ENCODE data around the gene SLC41A2. TPM values are rescaled to one million over a fixed set of nuclear protein-coding genes. Genes with fewer than 3 reads are reported as not detected.
"Not testable (repeated sequence)": the region's sequence is repeated elsewhere in the genome, so short reads cannot be mapped to it uniquely, and the experiment has no call there.

The SLC41A2 gene
- total and polyA plus RNA-seq, 4 donors: 10.8 to 106 (median 61.9) TPM

GRCh38 chr12:104990950-104991349 lies 32.9 kb upstream of the SLC41A2 start:
- H3K27ac ChIP-seq (ENCODE audit: low read depth in 1 of 2, low read length in 2 of 2): no peak overlapping the region
- DNase-seq (no peak), ATAC-seq (ENCODE audit: low FRiP score) (no peak)
- intact Hi-C loops (cut with DNase I): no loop called here
- WGBS, 2 donors: 90 to 92% methylated on average over 4 of the region's 4 CpGs
- H3K27me3 ChIP-seq (ENCODE audit: control insufficient read depth in 1 of 2, insufficient read depth in 2 of 2, low read length in 1 of 2): no peaks in the 10 kb centered on the region
- H3K4me3 ChIP-seq (ENCODE audit: low read length in 2 of 2): no peak overlapping the region
- no peaks in the 10 kb centered on the region for H3K9me3 ChIP-seq (ENCODE audit: control insufficient read depth, low read length)
- H3K4me1 ChIP-seq (ENCODE audit: control insufficient read depth in 1 of 2, insufficient read depth in 2 of 2, low read length in 2 of 2): peaks cover 4 to 8% of the 10 kb centered on the region in 2 donors
- H3K36me3 ChIP-seq (ENCODE audit: control insufficient read depth in 1 of 2, insufficient read depth in 2 of 2, low read length in 1 of 2): peaks cover 2% of the 10 kb centered on the region in 2 donors

DNA sequence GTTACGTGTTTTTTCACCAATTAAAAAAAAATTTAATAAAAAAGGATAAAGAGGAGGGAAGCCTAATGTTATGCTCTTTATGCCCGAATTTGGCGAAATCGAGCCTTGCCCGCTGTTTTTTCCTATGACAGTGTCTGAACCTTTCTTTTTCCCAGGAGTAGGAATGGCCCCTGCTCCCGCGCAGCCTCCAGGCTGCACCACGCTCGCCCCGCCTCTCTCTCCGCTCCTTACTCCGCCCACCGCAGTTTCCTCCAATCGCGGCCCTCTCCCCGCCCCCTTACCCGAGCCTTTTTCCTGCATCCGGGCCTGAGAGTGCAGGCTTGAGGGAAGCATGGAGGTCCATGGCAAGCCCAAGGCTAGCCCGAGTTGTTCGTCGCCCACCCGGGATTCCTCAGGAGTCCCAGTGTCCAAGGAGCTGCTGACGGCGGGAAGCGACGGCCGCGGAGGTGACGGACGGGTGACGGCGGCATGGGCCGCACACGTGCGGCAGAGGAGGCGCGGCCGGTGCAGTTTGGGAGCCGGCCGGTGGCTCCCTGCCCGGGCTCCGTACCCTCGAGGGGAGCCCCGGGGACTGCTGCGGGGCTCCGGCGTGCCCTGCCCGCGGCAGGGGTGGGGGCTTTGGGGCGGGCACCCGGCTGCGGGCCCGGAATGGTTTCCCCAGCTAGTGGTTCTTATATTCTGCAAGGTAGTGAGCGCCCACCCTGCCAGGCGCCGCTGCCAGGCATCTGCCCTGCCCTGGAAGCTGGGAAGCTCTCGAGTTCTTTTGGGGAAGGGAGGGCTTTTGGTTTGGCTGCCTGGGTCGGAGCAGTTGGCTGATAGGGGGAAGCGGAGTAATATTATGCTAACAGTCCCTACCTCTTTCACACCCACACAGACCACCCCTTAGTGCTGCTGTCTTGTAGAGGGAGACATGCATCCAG lies 28.2 kb upstream of the SLC41A2 start, which contains the start of gene NOPCHAP1:
Gene NOPCHAP1 (plus strand): TSS at position 295 of the 920 bp plus-strand sequence. CDS start 37 bp downstream, at position 332.
- Histone ChIP-seq H3K27ac (ENCODE audit: low read depth in 1 of 2, low read length in 2 of 2) (peak within 1 kb of the TSS in 1 of 2 donors; percentile 32), H3K27me3 (ENCODE audit: control insufficient read depth in 1 of 2, insufficient read depth in 2 of 2, low read length in 1 of 2) (no peaks in the 10 kb centered on the region), H3K4me3 (ENCODE audit: low read length in 2 of 2) (peak within 1 kb of the TSS; percentile 79 to 98), H3K9me3 (ENCODE audit: control insufficient read depth, low read length) (no peaks in the 10 kb centered on the region), H3K4me1 (ENCODE audit: control insufficient read depth in 1 of 2, insufficient read depth in 2 of 2, low read length in 2 of 2) (peaks cover 4 to 8% of the 10 kb centered on the region in 2 donors), H3K36me3 (ENCODE audit: control insufficient read depth in 1 of 2, insufficient read depth in 2 of 2, low read length in 1 of 2) (no peaks in the 10 kb centered on the region)
- WGBS, 2 donors: 0% methylated on average over 57 to 59 of the region's 59 CpGs
- ATAC-seq (ENCODE audit: low FRiP score): peak; percentile 99
- DNase-seq: peak; percentile 95 to 97
- intact Hi-C loops (cut with DNase I): no loop called here

DNA sequence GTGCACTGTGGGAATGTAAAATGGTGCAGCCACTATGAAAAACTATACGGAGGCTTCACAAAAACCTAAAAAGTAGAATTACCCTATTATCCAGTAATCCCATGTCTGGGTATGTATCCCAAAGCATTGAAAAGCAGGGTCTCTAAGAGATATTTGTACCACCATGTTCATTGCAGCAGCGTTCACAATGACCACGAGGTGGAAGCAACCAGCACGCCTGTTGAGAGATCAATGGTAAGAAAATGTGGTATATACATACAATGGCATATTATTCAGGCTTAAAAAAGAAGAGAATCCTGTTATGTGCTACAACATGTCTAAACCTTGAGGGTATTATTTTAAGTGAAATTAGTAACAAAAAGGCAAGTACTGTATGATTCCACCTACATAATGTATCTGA lies 27.1 kb upstream of the SLC41A2 start:
- Histone ChIP-seq H3K36me3 (ENCODE audit: control insufficient read depth in 1 of 2, insufficient read depth in 2 of 2, low read length in 1 of 2) (no peaks in the 10 kb centered on the region), H3K9me3 (ENCODE audit: control insufficient read depth, low read length) (no peaks in the 10 kb centered on the region), H3K4me3 (ENCODE audit: low read length in 2 of 2) (no peak overlapping the region), H3K27me3 (ENCODE audit: control insufficient read depth in 1 of 2, insufficient read depth in 2 of 2, low read length in 1 of 2) (no peaks in the 10 kb centered on the region), H3K27ac (ENCODE audit: low read depth in 1 of 2, low read length in 2 of 2) (no peak overlapping the region), H3K4me1 (ENCODE audit: control insufficient read depth in 1 of 2, insufficient read depth in 2 of 2, low read length in 2 of 2) (peaks cover 4 to 8% of the 10 kb centered on the region in 2 donors)
- WGBS, 2 donors: 90 to 91% methylated on average over 4 of the region's 4 CpGs
- intact Hi-C loops (cut with DNase I): no loop called here
- DNase-seq (no peak), ATAC-seq (ENCODE audit: low FRiP score) (no peak)

GRCh38 chr12:104977688-104978087 lies 19.6 kb upstream of the SLC41A2 start:
- H3K27me3 ChIP-seq (ENCODE audit: control insufficient read depth in 1 of 2, insufficient read depth in 2 of 2, low read length in 1 of 2); H3K36me3 ChIP-seq (ENCODE audit: control insufficient read depth in 1 of 2, insufficient read depth in 2 of 2, low read length in 1 of 2); intact Hi-C loops (cut with DNase I); H3K27ac ChIP-seq (ENCODE audit: low read depth in 1 of 2, low read length in 2 of 2); H3K4me1 ChIP-seq (ENCODE audit: control insufficient read depth in 1 of 2, insufficient read depth in 2 of 2, low read length in 2 of 2); H3K4me3 ChIP-seq (ENCODE audit: low read length in 2 of 2); H3K9me3 ChIP-seq (ENCODE audit: control insufficient read depth, low read length); DNase-seq; ATAC-seq (ENCODE audit: low FRiP score): not testable (repeated sequence)
- WGBS, 2 donors: 93 to 95% methylated on average over 15 of the region's 15 CpGs

DNA sequence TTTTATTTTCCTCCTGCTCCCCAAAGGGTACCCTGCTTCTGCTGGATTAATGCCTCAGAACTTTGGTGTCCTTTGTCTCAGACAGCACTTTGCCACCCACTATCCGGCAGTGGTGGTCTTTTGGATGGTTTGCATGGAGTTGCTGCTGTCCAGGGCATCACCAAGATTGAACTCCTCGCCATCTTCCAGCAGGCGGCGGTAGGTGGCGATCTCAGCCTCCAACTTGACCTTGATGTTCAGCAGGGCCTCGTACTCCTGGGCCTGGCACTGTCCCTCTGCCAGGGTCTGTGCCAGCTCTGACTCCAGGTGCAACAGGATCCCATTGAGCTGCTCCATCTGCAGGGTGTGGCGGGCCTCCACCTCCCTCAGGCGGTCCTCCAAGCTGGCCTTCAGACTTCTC lies 18.6 kb upstream of the SLC41A2 start:
- Histone ChIP-seq H3K27me3 (ENCODE audit: control insufficient read depth in 1 of 2, insufficient read depth in 2 of 2, low read length in 1 of 2) (no peaks in the 10 kb centered on the region), H3K4me3 (ENCODE audit: low read length in 2 of 2) (no peak overlapping the region), H3K36me3 (ENCODE audit: control insufficient read depth in 1 of 2, insufficient read depth in 2 of 2, low read length in 1 of 2) (no peaks in the 10 kb centered on the region), H3K27ac (ENCODE audit: low read depth in 1 of 2, low read length in 2 of 2) (no peak overlapping the region), H3K4me1 (ENCODE audit: control insufficient read depth in 1 of 2, insufficient read depth in 2 of 2, low read length in 2 of 2) (no peaks in the 10 kb centered on the region), H3K9me3 (ENCODE audit: control insufficient read depth, low read length) (no peaks in the 10 kb centered on the region)
- DNase-seq: no peak
- intact Hi-C loops (cut with DNase I): no loop called here
- 79 to 83% methylated on average over 8 of the region's 8 CpGs for WGBS, 2 donors
- ATAC-seq (ENCODE audit: low FRiP score): no peak

DNA sequence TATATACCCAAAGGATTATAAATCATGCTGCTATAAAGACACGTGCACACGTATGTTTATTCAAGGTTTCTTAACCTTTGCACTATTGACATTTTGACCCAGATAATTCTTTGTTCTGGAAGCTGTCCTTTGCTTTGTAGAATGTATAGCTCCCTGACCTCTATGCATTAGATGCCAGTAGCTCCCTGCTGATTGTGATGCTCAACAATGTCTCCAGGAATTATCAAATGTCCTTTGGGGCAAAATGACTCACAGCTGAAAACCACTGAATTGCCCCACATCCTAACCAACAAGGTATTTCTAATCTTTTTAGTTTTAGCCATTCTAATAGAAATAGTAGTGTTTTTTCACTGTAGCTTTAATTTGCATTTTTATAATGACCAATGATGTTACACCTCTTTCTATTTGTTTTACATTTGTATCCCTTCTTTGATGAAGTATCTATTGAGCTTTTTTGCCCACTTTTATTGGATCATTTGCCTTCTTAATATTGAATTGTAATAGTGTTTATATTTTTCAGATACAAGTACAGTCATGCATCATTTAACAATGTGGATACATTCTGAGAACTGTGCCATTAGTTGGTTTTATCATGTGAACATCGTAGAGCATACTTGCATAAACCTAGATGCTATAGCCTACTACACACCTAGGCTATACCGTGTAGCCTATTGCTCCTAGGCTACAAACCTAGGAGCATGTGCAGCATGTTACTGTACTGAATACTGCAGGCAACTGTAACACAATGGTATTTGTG lies 17.7 kb upstream of the SLC41A2 start:
- no peaks in the 10 kb centered on the region for H3K4me1 ChIP-seq (ENCODE audit: control insufficient read depth in 1 of 2, insufficient read depth in 2 of 2, low read length in 2 of 2)
- intact Hi-C loops (cut with DNase I): no loop called here
- no peak overlapping the region for H3K4me3 ChIP-seq (ENCODE audit: low read length in 2 of 2)
- DNase-seq (no peak), ATAC-seq (ENCODE audit: low FRiP score) (no peak)
- no peaks in the 10 kb centered on the region for H3K36me3 ChIP-seq (ENCODE audit: control insufficient read depth in 1 of 2, insufficient read depth in 2 of 2, low read length in 1 of 2)
- no peaks in the 10 kb centered on the region for H3K27me3 ChIP-seq (ENCODE audit: control insufficient read depth in 1 of 2, insufficient read depth in 2 of 2, low read length in 1 of 2)
- WGBS, 2 donors: 75 to 78% methylated on average over 4 of the region's 4 CpGs
- no peak overlapping the region for H3K27ac ChIP-seq (ENCODE audit: low read depth in 1 of 2, low read length in 2 of 2)
- no peaks in the 10 kb centered on the region for H3K9me3 ChIP-seq (ENCODE audit: control insufficient read depth, low read length)

DNA sequence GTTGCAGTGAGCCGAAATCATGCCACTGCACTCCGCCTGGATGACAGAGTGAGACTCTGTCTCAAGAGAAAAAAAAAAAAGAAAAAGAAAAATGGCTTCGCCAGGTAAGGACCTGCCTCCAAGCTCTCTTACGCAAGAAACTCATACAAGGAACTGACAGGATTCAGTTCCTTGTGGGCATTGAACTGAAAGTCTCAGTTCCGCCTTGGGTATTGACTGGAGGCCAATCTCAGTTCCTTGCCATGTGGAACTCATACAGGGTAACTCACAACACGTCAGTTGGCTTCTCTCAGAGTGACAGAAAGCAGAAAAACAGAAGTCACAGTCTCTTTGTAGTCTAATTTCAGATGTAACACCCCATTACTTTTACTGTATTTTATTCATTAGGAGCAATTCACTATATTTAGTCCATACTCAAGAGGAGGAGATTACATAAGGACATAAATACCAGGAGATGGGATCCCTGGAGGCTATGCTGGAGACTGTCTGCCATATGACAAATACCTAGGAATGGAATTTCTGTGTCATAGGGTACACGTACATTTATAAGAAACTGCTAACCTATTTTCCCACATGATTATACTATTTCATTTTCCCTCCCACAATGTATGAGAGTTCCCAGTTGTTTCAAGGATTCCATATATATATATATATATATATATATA lies 16.7 kb upstream of the SLC41A2 start:
- H3K36me3 ChIP-seq (ENCODE audit: control insufficient read depth in 1 of 2, insufficient read depth in 2 of 2, low read length in 1 of 2): no peaks in the 10 kb centered on the region
- H3K27ac ChIP-seq (ENCODE audit: low read depth in 1 of 2, low read length in 2 of 2): no peak overlapping the region
- 79 to 82% methylated on average over 7 of the region's 7 CpGs for WGBS, 2 donors
- no peaks in the 10 kb centered on the region for H3K9me3 ChIP-seq (ENCODE audit: control insufficient read depth, low read length)
- no peaks in the 10 kb centered on the region for H3K4me1 ChIP-seq (ENCODE audit: control insufficient read depth in 1 of 2, insufficient read depth in 2 of 2, low read length in 2 of 2)
- ATAC-seq (ENCODE audit: low FRiP score) (no peak), DNase-seq (no peak)
- no peak overlapping the region for H3K4me3 ChIP-seq (ENCODE audit: low read length in 2 of 2)
- H3K27me3 ChIP-seq (ENCODE audit: control insufficient read depth in 1 of 2, insufficient read depth in 2 of 2, low read length in 1 of 2): no peaks in the 10 kb centered on the region
- intact Hi-C loops (cut with DNase I): no loop called here

- no peaks in the 10 kb centered on the region for H3K9me3 ChIP-seq (ENCODE audit: control insufficient read depth, low read length)
- 95% methylated on average over 5 of the region's 5 CpGs for WGBS, 2 donors
- no peak overlapping the region for H3K27ac ChIP-seq (ENCODE audit: low read depth in 1 of 2, low read length in 2 of 2)
- H3K4me1 ChIP-seq (ENCODE audit: control insufficient read depth in 1 of 2, insufficient read depth in 2 of 2, low read length in 2 of 2): no peaks in the 10 kb centered on the region
- intact Hi-C loops (cut with DNase I): no loop called here
- no peaks in the 10 kb centered on the region for H3K27me3 ChIP-seq (ENCODE audit: control insufficient read depth in 1 of 2, insufficient read depth in 2 of 2, low read length in 1 of 2)
- no peak overlapping the region for H3K4me3 ChIP-seq (ENCODE audit: low read length in 2 of 2)
- no peak for ATAC-seq (ENCODE audit: low FRiP score)
- no peak for DNase-seq
- no peaks in the 10 kb centered on the region for H3K36me3 ChIP-seq (ENCODE audit: control insufficient read depth in 1 of 2, insufficient read depth in 2 of 2, low read length in 1 of 2)
Observed at GRCh38 chr12:104973250-104973649, 15.2 kb upstream of the SLC41A2 start.
